SKM-1 (cell line): ENCODE results near the gene GLT6D1.

ENCODE experiments used
- DNase-seq: peaks from one replicate; lab custom pipeline; 2025; ENCODE audit not compliant: unreplicated experiment; lab: John Stamatoyannopoulos, UW

GLT6D1 gene

GRCh38 chr9:135587658-135588057, 51.7 kb downstream of the GLT6D1 start:
- no peak for DNase-seq

- no peak for DNase-seq
These were observed 52.7 kb downstream of the GLT6D1 start for GRCh38 chr9:135586601-135587109.

GRCh38 chr9:135584934-135585333, 54.4 kb downstream of the GLT6D1 start:
- no peak for DNase-seq

- no peak for DNase-seq
These were observed 55.0 kb downstream of the GLT6D1 start for GRCh38 chr9:135584371-135584770.

- DNase-seq: no peak
These were observed 55.7 kb downstream of the GLT6D1 start for GRCh38 chr9:135583688-135584011.

- no peak for DNase-seq
These were observed 56.2 kb downstream of the GLT6D1 start for GRCh38 chr9:135582966-135583687.

- DNase-seq: no peak
These were observed 56.8 kb downstream of the GLT6D1 start for GRCh38 chr9:135582541-135582940.

GRCh38 chr9:135581636-135582426, 57.5 kb downstream of the GLT6D1 start:
- DNase-seq: no peak

- DNase-seq: no peak
These were observed 58.5 kb downstream of the GLT6D1 start for GRCh38 chr9:135580664-135581380.

- DNase-seq: no peak
These were observed 59.3 kb downstream of the GLT6D1 start for GRCh38 chr9:135579889-135580660.

- no peak for DNase-seq
These were observed 60.0 kb downstream of the GLT6D1 start for GRCh38 chr9:135579356-135579755.

- no peak for DNase-seq
These were observed 62.1 kb downstream of the GLT6D1 start for GRCh38 chr9:135577256-135577655.

GRCh38 chr9:135575995-135576631, 63.2 kb downstream of the GLT6D1 start:
- no peak for DNase-seq

- no peak for DNase-seq
These were observed 64.4 kb downstream of the GLT6D1 start for GRCh38 chr9:135574943-135575342.

GRCh38 chr9:135574331-135574730, 65.0 kb downstream of the GLT6D1 start:
- no peak for DNase-seq
